ENCODE results near the gene RAET1G.
"Not testable (repeated sequence)": the region's sequence is repeated elsewhere in the genome, so short reads cannot be mapped to it uniquely, and the experiment has no call there.

RAET1G gene

DNA sequence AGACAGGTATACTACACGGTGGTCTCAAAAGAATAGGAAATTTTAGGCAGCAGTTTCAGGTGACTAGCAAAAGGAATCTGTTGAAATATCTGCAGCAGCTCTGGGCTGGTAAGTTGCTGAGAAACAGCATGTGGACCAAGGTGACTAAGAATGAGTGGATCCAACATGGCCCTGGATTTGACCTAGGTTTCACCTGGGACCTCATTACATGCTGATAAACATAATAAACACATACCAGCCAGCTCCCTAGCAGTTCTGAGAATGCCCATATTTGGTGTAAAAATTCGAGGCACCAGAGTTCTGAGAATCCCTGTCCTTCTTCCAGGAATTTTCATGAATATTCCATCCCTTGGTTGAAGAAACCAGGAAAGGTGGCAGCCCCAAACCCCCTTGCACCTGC is 30.5 kb upstream of the RAET1G start:
- peak; percentile 9 for DNase-seq

DNA sequence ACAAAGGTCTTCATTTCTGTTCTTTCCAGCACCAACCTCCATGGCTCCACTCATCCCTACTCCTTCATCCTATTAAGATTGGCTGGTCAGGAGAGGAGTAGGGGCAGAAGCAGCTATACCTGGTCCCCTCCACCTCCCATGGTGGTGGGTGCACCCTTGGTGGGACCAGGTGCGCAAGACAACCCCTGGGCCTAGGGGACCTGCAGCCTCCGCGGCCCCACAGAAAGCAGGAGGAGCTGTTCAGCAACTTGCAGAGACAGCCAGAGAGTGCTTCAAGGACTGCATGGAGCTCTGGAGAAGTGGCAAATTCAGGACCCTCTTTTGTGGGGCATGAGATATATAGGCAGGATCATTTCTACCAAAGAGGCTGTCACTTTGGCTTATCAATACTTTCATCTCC is 28.7 kb upstream of the RAET1G start:
- DNase-seq, result peak; percentile 17

DNA sequence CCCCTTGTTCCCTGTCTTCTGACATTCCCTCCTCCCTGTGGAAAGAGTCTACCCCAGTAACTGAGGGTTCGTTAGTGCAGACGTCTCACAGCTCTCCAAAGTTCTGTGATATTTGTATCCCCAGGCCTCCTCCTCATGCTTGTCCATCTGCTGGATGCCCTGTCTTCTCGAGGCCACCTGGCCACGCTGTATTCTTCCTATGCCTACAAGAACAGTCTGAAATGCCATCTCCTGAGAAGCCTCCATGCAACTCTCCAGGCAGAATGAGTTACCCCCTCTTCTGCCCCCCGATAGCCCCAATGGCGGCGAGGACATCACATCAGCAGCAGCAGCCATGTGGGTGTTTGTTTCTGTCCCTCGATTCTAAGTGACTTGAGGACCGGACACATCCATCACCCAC is 28.2 kb upstream of the RAET1G start:
- DNase-seq, result peak; percentile 11

DNA sequence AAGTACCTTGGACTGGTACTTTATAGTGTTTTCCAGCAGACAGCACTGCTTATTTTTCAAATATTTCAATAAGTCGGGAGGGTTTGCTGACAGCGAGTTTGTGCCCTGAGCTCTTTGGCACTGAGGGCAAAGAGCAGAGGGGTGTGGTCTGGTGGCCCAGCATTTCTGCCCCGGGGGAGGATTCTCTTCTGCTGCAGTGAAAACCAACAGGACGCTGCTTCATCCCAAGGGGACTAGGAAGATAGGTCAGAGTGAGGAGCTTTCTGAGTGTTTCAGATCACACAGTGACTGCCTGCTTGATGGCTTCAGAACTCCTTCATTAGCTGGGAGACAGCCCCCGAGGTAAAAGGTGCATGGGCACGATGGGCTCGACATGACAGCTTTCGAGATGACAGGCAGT is 27.5 kb upstream of the RAET1G start:
- DNase-seq, result no peak

DNA sequence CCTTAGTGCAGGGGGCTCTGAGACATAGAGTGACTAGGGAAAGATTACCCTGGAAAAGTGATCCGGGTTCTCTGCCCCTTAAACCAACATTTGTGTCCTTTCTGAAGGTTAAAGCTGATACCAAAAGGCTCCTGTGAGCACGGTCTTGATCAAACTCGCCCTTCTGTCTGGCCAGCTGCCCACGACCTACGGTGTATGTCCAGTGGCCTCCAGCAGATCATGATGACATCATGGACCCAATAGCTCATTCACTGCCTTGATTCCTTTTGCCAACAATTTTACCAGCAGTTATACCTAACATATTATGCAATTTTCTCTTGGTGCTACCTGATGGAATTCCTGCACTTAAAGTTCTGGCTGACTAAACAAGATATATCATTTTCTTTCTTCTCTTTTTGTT is 25.7 kb upstream of the RAET1G start:
- DNase-seq, result no peak

DNA sequence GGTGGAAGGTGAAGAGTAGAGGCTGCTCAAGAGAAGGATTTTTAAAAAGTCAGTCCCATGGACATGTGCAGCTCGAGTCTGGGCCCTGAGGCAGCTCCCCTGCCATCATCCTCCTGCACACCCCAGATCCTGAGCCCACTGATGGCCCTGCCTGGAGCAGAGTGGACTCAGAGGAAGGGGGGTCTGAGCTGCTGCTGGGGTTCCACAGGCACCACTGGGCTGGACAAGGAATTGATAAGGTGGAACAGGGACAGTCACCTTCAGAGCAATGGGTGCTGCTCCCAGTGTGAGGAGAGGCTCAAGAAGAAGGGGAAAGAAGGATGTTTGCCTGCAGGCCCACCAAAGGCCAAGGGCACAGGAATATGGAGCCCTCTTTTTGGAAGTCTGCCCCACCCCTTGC is 25.1 kb upstream of the RAET1G start:
- DNase-seq, result no peak

DNA sequence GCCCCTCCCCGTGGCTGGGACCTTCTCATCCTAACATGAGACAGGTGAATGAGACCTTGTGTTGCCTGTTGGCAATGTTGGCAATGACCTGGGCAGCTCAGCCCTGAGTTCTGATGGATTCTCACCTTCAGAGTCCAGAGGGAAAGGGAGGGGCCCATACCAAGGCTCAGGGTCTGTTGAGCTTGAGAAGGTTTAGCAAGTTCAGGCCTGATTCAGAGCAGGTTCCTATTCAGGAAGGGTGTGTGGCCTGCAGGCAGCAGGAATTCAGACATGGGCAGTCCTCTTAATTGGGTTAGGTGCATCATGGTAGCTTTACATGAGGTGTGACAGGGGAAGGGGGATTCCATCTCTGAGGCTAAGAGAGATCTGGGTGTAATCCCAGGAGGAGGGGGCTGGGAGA is 24.6 kb upstream of the RAET1G start:
- not testable (repeated sequence) for DNase-seq

DNA sequence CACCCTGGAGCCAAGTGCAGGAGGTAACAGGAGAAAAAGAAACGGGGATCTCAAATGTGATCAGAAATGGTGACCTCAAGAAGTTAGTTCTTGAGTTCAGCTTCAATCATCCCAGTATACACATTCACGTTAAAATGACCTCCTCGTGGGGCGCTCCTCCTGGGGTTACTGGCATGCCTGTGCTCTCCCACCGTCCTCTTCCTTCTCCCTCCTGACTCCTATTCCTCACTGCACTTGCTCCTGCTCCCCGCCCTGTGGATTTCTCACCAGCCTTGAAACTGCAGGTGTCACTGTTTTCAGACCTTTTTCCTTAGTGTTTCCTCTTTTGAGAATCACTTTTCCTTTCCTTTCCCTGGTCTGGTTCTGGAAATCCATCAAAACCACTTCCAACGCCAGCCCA is 23.7 kb upstream of the RAET1G start:
- DNase-seq, result peak; percentile 25

DNA sequence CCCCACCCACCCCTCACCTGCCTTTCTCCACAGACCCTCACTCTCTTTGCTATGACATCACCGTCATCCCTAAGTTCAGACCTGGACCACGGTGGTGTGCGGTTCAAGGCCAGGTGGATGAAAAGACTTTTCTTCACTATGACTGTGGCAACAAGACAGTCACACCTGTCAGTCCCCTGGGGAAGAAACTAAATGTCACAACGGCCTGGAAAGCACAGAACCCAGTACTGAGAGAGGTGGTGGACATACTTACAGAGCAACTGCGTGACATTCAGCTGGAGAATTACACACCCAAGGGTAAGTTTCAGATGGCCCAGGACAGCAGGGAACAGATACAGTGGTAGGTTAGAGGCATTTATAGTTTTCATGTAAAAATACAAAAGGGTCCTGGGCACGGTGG is 22.4 kb upstream of the RAET1G start:
- not testable (repeated sequence) for DNase-seq

DNA sequence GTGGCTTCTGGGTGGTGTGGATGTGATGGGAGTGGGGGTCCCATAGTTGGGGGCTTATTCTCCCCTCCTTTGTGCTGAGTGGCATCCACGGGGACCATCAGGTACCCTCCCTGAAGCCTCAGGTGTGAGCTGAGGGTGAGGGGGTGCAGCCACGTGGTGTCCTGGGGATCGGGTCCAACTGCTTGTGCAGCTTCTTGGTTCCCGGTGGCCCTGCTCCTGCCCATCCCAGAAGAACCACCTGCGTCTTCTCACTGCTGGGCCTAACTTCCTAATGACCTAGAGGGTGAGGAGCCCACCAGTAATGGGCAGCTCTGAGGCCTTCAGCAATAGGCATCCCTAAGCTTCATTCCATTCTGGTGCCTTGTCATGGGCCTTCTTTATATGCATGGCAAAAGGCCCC is 20.4 kb upstream of the RAET1G start:
- not testable (repeated sequence) for DNase-seq

DNA sequence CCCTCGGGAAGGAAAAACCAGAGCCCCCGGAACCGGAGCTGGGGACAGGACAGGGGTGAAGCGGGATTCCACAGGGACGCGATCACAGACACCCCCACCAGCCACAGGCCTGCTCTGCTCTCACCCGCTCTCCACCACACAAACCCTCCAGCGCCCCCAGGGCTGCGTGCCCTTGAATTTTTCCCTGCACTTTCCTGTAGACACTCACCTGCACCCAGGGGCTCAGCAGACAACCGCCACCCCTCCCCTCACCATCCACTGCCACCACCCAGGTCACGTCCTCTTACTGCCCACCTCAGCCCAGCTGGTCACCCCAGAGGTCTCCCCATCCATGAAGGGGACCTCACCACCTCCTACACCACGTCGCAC is 19.5 kb upstream of the RAET1G start:
- DNase-seq, result no peak

DNA sequence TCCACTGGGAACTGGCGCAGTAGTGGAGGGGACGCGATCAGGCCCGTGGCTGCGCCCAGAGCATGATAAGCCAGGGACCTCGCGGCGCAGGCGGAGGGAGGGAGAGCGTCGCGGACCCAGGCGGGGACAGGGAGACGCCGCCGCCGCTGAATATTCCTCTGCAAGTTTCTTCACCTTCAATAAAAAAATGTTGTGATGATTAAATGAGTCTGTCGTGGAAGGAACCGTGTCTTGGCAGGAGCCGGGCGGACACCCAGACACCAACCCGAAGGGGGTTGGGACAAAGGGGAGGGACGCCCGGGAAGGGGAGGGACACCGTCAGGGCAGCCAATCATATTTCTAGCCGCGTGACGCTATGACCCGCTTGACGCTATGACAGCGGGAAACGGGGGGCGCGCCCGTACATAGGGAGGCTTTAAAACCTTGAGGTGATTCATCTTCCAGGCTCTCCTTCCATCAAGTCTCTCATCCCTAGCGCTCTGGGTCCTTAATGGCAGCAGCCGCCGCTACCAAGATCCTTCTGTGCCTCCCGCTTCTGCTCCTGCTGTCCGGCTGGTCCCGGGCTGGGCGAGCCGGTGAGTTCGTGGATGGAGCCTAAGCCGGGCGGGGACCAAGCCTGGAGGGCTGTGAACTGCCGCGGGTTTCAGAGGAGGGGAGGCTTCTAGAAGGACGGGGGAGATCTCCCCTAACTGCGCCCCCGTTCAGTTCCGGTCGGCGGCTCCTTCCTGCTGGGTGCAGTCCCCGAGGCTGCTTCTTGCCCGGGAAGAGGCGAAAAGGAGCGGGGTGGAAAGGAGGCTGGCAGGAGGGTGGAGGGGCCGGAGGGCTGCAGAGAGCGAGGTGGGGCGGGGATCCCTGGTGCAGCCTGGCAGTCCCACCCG is 18.9 kb upstream of the RAET1G start, which contains the start of gene ULBP2:
TSS of gene ULBP2 (plus strand) at position 432 of the 878 bp plus-strand sequence. CDS start at position 491, 59 bp downstream.
- peak; percentile 89 for DNase-seq

DNA sequence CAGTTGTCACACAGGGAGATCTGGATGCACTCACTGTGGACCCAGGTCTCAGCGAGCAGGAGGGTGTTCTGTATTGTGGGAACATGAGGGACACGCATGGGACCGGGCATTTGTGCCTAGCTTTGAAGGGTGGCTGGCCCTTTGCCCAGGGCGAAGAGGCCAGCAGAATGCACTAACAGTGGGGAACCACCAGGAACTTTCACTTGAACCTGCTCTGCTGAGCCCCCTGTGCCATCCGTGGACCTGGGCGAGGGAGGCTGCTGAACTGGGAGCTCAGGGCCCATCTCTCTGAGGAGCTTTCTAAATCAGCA is 17.7 kb upstream of the RAET1G start:
- DNase-seq, result no peak

DNA sequence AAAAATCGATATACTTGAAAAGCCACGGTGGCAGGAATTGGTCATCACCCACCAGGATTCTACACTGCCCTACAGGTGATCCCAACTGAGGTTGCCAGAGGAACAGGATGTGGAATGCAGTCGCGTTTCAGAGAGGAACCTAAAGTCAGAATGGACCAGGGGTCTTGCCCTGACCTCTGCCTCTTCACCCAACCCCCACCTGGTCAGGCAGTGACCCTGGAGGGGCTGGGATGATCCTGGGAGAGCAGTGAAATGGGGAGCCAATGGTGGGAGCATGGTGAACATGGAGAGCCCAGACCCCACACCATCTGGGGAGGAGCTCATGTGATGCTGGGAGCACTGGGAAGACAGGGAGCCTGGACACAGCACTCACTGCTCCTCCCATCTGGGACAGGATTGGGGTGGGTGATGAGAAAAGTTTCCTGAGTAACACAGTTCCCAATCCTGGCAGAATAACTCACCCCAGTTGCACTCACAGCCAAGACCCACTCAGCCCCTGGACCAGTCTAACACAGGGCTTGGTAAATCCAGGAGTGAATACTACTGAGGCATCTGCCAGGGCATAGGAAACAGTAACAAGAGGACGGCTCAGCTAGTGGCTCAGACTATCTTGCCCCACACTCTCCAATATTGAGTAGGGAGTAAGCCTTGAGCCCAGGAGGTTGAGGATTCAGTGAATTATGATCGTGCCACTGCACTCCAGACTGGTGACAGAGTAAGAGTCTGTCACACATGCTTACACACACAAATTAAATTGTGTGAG is 17.2 kb upstream of the RAET1G start:
- DNase-seq, result no peak

DNA sequence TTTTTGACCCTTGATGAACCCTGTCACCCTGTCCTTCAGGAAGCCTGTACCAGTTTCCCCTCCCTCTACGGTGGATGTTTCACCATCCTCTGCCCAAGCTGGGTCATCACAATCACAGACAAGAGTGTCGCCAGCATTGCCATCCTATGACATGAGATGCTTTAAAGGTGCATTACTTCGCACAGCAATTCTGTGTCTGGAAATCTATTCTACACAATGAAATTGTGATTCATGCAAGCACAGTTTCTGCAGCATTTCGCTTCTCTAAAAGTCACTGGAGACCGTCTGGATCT is 16.4 kb upstream of the RAET1G start:
- no peak for DNase-seq

DNA sequence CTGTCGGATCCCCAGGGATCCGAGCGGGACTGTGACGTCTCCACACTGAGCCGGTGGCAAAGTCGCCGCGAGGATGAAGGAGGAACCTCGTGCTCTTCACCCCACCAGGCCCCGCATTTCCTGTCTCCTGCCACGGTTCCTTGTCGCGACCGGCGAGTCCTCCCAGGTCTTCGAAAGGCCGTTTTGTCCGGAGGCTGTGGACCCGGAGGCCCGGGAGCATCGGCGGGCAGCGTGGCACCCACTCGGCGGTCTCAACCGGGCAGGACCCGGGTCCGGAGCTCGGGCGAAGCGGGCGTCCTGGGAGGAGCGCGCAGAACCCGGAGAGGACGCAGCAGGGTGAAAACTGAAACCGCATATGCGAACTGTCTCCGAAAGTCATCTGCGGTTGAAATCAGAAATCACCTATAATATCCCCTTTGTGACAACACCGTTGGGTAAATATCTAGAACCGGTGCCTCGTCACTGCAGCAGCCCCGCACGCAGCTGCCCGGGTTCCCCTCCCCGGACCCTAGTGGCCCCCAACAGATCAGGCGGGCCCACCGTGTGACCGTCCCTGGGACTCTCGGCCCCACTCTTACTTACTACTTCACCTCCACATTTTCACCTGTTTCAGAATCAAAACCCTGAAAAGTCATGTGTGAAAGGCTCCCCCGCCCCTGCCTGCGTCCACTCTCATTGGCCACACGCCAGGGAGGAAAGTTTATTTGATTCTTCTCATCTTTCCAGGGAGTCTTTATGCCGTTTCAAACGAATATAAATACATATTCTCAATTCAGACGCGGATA is 15.8 kb upstream of the RAET1G start:
- peak; percentile 64 for DNase-seq

DNA sequence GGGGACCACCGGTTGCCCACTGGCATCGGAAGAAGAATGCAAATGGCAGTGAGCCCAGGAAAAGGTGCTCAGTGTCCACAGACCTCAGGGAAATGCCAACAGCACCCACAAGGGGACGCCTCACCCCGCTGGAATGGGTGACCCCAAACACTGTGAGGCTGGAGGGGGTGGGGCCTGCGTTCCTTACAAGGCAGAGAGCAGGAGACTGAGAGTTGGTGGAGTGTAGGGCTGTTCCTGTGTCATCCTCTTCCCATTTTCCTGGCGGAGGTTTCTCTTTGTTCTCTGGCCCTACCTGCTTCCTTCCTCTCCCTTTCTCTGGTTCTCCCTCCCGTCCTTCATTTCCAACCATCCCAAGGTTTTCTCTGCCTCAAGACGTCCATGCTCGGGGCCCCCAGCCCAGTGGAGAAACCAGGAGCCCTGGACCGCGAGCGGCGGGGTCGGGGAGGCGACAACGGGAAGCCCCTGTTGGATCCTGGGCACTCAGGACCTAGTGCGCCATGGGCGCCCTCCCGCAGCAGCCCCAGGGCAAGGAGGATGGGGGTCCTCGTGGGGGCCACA is 15.2 kb upstream of the RAET1G start:
- not testable (repeated sequence) for DNase-seq

DNA sequence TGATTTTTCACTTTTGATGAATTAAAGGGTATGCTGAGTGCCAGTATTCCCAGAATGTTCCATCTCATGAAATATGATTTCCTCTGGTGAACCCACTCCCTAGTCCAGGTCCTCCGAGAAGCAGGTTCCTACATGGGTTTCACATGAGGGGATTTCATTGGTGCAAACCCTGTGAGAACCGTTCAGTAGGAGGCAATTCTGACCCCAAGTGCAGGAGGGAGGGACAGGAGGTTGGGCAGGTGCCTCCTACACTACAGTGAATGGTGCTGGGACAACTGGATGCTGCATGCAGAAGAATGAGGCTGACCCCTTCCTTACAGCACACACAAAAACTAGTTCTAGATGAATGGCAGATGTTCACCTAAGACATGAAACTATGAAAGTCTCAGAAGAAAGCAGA is 13.8 kb upstream of the RAET1G start:
- no peak for DNase-seq

DNA sequence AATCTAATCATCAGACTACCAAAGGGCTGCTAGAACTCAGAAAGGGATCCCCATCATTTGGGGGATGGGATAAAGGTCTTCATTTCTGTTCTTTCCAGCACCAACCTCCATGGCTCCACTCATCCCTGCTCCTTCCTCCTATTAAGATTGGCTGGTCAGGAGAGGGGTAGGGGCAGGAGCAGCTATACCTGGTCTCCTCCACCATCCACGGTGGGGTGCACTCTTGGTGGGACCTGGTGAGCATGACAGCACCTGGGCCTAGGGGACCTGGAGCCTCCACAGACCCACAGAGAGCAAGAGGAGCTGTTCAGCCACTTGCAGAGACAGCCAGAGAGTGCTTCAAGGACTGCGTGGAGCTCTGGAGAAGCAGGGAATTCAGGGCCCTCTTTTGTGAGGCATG is 12.7 kb upstream of the RAET1G start:
- DNase-seq, result no peak

DNA sequence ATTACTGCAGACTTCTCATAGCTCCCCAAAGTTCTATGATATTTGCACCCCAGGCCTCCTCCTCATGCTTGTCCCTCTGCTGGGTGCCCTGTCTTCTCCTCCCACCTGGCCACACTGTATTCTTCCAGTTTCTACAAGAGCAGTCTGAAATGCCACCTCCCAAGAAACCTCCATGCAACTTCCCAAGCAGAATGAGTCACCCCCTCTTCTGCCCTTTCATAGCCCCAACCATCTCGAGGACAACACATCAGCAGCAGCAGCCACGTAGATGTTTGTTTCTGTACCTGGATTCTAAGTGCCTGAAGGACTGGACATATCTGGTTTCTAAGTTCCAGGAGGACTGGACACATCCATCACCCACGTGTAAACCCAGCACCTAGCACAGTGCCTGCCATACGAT is 12.3 kb upstream of the RAET1G start:
- no peak for DNase-seq

DNA sequence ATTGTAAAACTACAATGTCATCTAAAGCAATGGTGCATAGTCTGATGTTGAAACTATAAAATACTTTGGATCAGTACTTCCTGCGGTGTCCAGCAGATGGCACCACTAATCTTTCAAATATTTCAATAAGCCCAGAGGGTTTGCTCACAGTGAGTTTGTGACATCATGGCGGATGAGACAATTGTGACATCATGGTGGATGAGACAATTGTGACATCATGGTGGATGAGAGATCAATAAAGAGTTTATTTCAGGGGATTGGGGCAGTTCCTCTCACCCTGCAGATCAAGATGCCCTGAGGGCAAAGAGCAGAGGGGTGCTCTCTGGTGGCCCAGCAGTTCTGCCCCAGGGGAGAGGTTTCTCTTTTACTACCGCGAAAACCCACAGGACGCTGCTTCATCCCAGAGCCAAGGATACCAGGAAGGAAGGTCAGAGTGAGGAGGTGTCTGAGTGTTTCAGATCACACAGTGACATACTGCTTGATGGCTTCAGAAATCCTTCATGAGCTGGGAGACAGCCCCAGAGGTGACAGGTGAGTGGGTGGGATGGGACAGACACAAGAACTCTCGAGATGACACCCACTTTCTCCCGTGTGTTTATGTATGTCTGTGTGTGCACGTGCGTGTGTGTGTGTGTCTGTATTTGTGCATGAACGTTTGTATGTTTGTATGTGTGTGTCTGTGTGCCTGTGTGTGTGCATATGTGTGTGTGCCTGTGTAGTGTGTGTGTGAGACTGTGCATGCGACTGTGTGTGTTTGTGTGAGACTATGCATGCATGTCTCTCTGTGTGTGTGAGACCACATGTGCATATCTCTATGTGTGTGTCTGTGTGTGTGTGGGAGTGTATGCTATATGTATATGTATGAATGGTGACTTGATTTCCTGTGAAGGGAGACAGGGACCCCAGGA is 11.6 kb upstream of the RAET1G start:
- peak; percentile 72 for DNase-seq

DNA sequence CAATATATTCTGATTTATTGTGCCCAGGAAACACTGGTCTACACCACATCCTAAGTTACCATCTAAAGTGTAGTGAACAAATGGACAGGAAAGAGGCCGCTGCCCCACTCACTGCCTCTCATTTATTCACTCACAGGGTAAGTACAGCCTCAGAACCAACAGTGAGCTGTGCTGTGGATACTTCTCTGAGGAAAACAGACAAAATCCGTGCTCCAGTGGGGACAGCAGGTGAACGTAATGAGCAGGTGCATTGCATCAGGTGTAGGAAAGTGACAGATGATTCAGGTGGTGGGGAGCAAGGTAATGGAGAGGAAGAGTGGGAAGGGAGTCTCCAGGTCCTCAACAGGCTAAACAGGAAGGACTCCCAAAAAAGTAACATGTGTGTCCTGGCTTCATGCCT is 10.5 kb upstream of the RAET1G start:
- DNase-seq, result no peak
